Measurements from ENCODE around the gene GATA6.
A peak's percentile ranks its signal among the peaks of the same experiment; 100 is the strongest.

GATA6 gene

DNA sequence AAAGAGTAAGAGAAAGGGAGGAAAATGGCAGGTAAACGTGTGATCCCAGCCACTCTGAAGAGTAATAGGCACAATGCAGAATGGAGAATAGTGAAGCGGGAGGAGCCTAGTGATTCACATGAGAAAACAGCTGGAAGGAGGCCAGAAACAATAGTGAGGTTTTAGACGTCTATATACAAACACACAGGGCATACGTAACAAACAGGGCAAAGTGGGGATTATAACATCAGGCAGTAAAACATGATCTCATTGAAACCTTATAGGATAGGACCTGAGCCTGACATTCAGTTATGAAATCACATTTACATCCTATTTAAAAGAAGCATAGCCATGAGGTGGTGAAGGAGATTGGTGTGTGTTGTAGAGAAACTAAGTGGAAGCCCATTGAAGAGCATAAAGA lies 33.0 kb upstream of the GATA6 start (continued):
- TF ChIP-seq, protein P1, sequence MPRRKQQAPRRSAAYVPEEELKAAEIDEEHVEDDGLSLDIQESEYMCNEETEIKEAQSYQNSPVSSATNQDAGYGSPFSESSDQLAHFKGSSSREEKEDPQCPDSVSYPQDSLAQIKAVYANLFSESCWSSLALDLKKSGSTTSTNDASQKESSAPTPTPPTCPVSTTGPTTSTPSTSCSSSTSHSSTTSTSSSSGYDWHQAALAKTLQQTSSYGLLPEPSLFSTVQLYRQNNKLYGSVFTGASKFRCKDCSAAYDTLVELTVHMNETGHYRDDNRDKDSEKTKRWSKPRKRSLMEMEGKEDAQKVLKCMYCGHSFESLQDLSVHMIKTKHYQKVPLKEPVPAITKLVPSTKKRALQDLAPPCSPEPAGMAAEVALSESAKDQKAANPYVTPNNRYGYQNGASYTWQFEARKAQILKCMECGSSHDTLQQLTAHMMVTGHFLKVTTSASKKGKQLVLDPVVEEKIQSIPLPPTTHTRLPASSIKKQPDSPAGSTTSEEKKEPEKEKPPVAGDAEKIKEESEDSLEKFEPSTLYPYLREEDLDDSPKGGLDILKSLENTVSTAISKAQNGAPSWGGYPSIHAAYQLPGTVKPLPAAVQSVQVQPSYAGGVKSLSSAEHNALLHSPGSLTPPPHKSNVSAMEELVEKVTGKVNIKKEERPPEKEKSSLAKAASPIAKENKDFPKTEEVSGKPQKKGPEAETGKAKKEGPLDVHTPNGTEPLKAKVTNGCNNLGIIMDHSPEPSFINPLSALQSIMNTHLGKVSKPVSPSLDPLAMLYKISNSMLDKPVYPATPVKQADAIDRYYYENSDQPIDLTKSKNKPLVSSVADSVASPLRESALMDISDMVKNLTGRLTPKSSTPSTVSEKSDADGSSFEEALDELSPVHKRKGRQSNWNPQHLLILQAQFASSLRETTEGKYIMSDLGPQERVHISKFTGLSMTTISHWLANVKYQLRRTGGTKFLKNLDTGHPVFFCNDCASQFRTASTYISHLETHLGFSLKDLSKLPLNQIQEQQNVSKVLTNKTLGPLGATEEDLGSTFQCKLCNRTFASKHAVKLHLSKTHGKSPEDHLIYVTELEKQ (tag by site-specific recombination; IDR thresholded peaks at IDR 0.05; ENCODE audit: borderline replicate concordance), result peak; percentile 88
- TF ChIP-seq ZNF133 (tag by site-specific recombination; IDR thresholded peaks at IDR 0.05) (no peak), ZNF211 (tag by site-specific recombination; IDR thresholded peaks at IDR 0.05; ENCODE audit: low read depth) (no peak), ZNF629 (tag by site-specific recombination; IDR thresholded peaks at IDR 0.05) (peak; percentile 99), TCF7L2 (IDR thresholded peaks at IDR 0.05; ENCODE audit: borderline replicate concordance, low read depth, low read length) (no peak), ZXDB (tag by site-specific recombination; IDR thresholded peaks at IDR 0.05) (peak; percentile 96), SCRT2 (tag by site-specific recombination; IDR thresholded peaks at IDR 0.05) (no peak), HOXA7 (CRISPR knock-in tag; IDR thresholded peaks at IDR 0.05; ENCODE audit: borderline replicate concordance) (no peak), ZNF341 (tag by site-specific recombination; IDR thresholded peaks at IDR 0.05; ENCODE audit: low read depth) (no peak), ZNF239 (tag by site-specific recombination; IDR thresholded peaks at IDR 0.05) (no peak), ZSCAN23 (tag by site-specific recombination; IDR thresholded peaks at IDR 0.05) (no peak), ZNF10 (tag by site-specific recombination; IDR thresholded peaks at IDR 0.05) (peak; percentile 73), ZNF184 (tag by site-specific recombination; IDR thresholded peaks at IDR 0.05) (no peak), ZNF549 (tag by site-specific recombination; IDR thresholded peaks at IDR 0.05) (no peak), ZBTB7A (tag by site-specific recombination; IDR thresholded peaks at IDR 0.05; ENCODE audit: low read depth) (no peak), ZNF560 (tag by site-specific recombination; IDR thresholded peaks at IDR 0.05; ENCODE audit: borderline replicate concordance) (no peak), ZFP3 (tag by site-specific recombination; IDR thresholded peaks at IDR 0.05; ENCODE audit: low read depth) (no peak), ZNF292 (tag by site-specific recombination; IDR thresholded peaks at IDR 0.05; ENCODE audit: borderline replicate concordance, low read depth) (no peak), TRIM28 (IDR thresholded peaks at IDR 0.05; ENCODE audit: borderline replicate concordance, low read length) (peak; percentile 96), SP2 (tag by site-specific recombination; IDR thresholded peaks at IDR 0.05) (no peak), ZNF311 (tag by site-specific recombination; IDR thresholded peaks at IDR 0.05; ENCODE audit: borderline replicate concordance) (no peak), ZNF664 (tag by site-specific recombination; IDR thresholded peaks at IDR 0.05) (no peak), OSR2 (tag by site-specific recombination; IDR thresholded peaks at IDR 0.05) (no peak; the same call in 1 of the 2 replicates), GFI1B (tag by site-specific recombination; IDR thresholded peaks at IDR 0.05) (0 out of 2 replicates have a peak, but pooled peaks have one; percentile 12), ZNF670 (tag by site-specific recombination; IDR thresholded peaks at IDR 0.05; ENCODE audit: low read depth) (no peak)
- TF ChIP-seq, protein P2, sequence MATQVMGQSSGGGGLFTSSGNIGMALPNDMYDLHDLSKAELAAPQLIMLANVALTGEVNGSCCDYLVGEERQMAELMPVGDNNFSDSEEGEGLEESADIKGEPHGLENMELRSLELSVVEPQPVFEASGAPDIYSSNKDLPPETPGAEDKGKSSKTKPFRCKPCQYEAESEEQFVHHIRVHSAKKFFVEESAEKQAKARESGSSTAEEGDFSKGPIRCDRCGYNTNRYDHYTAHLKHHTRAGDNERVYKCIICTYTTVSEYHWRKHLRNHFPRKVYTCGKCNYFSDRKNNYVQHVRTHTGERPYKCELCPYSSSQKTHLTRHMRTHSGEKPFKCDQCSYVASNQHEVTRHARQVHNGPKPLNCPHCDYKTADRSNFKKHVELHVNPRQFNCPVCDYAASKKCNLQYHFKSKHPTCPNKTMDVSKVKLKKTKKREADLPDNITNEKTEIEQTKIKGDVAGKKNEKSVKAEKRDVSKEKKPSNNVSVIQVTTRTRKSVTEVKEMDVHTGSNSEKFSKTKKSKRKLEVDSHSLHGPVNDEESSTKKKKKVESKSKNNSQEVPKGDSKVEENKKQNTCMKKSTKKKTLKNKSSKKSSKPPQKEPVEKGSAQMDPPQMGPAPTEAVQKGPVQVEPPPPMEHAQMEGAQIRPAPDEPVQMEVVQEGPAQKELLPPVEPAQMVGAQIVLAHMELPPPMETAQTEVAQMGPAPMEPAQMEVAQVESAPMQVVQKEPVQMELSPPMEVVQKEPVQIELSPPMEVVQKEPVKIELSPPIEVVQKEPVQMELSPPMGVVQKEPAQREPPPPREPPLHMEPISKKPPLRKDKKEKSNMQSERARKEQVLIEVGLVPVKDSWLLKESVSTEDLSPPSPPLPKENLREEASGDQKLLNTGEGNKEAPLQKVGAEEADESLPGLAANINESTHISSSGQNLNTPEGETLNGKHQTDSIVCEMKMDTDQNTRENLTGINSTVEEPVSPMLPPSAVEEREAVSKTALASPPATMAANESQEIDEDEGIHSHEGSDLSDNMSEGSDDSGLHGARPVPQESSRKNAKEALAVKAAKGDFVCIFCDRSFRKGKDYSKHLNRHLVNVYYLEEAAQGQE (tag by site-specific recombination; IDR thresholded peaks at IDR 0.05), result no peak
- TF ChIP-seq, protein P3, sequence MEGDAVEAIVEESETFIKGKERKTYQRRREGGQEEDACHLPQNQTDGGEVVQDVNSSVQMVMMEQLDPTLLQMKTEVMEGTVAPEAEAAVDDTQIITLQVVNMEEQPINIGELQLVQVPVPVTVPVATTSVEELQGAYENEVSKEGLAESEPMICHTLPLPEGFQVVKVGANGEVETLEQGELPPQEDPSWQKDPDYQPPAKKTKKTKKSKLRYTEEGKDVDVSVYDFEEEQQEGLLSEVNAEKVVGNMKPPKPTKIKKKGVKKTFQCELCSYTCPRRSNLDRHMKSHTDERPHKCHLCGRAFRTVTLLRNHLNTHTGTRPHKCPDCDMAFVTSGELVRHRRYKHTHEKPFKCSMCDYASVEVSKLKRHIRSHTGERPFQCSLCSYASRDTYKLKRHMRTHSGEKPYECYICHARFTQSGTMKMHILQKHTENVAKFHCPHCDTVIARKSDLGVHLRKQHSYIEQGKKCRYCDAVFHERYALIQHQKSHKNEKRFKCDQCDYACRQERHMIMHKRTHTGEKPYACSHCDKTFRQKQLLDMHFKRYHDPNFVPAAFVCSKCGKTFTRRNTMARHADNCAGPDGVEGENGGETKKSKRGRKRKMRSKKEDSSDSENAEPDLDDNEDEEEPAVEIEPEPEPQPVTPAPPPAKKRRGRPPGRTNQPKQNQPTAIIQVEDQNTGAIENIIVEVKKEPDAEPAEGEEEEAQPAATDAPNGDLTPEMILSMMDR (tag by site-specific recombination; IDR thresholded peaks at IDR 0.05), result no peak
- TF ChIP-seq, protein P4, sequence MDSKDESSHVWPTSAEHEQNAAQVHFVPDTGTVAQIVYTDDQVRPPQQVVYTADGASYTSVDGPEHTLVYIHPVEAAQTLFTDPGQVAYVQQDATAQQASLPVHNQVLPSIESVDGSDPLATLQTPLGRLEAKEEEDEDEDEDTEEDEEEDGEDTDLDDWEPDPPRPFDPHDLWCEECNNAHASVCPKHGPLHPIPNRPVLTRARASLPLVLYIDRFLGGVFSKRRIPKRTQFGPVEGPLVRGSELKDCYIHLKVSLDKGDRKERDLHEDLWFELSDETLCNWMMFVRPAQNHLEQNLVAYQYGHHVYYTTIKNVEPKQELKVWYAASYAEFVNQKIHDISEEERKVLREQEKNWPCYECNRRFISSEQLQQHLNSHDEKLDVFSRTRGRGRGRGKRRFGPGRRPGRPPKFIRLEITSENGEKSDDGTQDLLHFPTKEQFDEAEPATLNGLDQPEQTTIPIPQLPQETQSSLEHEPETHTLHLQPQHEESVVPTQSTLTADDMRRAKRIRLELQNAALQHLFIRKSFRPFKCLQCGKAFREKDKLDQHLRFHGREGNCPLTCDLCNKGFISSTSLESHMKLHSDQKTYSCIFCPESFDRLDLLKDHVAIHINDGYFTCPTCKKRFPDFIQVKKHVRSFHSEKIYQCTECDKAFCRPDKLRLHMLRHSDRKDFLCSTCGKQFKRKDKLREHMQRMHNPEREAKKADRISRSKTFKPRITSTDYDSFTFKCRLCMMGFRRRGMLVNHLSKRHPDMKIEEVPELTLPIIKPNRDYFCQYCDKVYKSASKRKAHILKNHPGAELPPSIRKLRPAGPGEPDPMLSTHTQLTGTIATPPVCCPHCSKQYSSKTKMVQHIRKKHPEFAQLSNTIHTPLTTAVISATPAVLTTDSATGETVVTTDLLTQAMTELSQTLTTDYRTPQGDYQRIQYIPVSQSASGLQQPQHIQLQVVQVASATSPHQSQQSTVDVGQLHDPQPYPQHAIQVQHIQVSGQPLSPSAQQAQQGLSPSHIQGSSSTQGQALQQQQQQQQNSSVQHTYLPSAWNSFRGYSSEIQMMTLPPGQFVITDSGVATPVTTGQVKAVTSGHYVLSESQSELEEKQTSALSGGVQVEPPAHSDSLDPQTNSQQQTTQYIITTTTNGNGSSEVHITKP (tag by site-specific recombination; IDR thresholded peaks at IDR 0.05), result peak; percentile 68
- TF ChIP-seq, protein P5, sequence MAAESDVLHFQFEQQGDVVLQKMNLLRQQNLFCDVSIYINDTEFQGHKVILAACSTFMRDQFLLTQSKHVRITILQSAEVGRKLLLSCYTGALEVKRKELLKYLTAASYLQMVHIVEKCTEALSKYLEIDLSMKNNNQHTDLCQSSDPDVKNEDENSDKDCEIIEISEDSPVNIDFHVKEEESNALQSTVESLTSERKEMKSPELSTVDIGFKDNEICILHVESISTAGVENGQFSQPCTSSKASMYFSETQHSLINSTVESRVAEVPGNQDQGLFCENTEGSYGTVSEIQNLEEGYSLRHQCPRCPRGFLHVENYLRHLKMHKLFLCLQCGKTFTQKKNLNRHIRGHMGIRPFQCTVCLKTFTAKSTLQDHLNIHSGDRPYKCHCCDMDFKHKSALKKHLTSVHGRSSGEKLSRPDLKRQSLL (tag by site-specific recombination; IDR thresholded peaks at IDR 0.05), result no peak

Measured in HEK293 (cell line).